SK-N-SH treated with all-trans-retinoic acid at 6 μM for 48 hours (cell line): ENCODE results near the gene SPEM2.

Source experiments
- ATAC-seq: fragments of 200-7000 bp; cut with Tn5 transposase; 3 replicates; pipeline ENCODE4 v1.9.1; 2020; ENCODE audit warnings: mild to moderate bottlenecking, moderate library complexity
- ARNTL ChIP-seq: fragments of 450-650 bp; formaldehyde crosslinking; IDR thresholded peaks from 2 replicates; pipeline ENCODE4 v1.5.0; 2020; ENCODE audit warnings: low read depth, mild to moderate bottlenecking, moderate library complexity, borderline replicate concordance
- BACH2 ChIP-seq: fragments of 250-450 bp; sonication (Bioruptor Pico); IDR thresholded peaks from 2 replicates; pipeline ENCODE4 v1.9.0; 2021; ENCODE audit warnings: mild to moderate bottlenecking, borderline replicate concordance
- ESRRG ChIP-seq: fragments of 250-450 bp; sonication (Bioruptor Pico); IDR thresholded peaks from 2 replicates; pipeline ENCODE4 v1.6.1; 2021; ENCODE audit warnings: mild to moderate bottlenecking
- GLIS3 ChIP-seq: fragments of 250-450 bp; sonication (Bioruptor Pico); IDR thresholded peaks from 2 replicates; pipeline ENCODE4 v1.5.0; 2020; ENCODE audit warnings: mild to moderate bottlenecking, moderate library complexity
- ISL1 ChIP-seq: fragments of 250-450 bp; sonication (Bioruptor Pico); IDR thresholded peaks from 2 replicates; pipeline ENCODE4 v2.1.2; 2022; ENCODE audit warnings: mild to moderate bottlenecking, moderate library complexity
- OSR1 ChIP-seq: fragments of 250-450 bp; sonication (Bioruptor Pico); IDR thresholded peaks from 2 replicates; pipeline ENCODE4 v1.8.0; 2022; ENCODE audit warnings: moderate library complexity, mild to moderate bottlenecking, inconsistent platforms
- PPARA ChIP-seq: fragments of 250-450 bp; sonication (Bioruptor Pico); IDR thresholded peaks from 2 replicates; pipeline ENCODE4 v1.5.0; 2020; ENCODE audit warnings: mild to moderate bottlenecking, borderline replicate concordance
- SNAI2 ChIP-seq: fragments of 250-450 bp; sonication (Bioruptor Pico); IDR thresholded peaks from 2 replicates; pipeline ENCODE4 v1.5.0; 2020; ENCODE audit warnings: mild to moderate bottlenecking, moderate library complexity
- TCF4 ChIP-seq: fragments of 250-450 bp; sonication (Bioruptor Pico); IDR thresholded peaks from 2 replicates; pipeline ENCODE4 v1.8.0; 2021; ENCODE audit warnings: mild to moderate bottlenecking, moderate library complexity, borderline replicate concordance
- TOX ChIP-seq: fragments of 250-450 bp; sonication (Bioruptor Pico); IDR thresholded peaks from 2 replicates; pipeline ENCODE4 v1.8.0; 2021; ENCODE audit warnings: mild to moderate bottlenecking, moderate library complexity, borderline replicate concordance
- ZC3H10 ChIP-seq: fragments of 250-450 bp; sonication (Bioruptor Pico); IDR thresholded peaks from 2 replicates; pipeline ENCODE4 v1.5.1; 2021; ENCODE audit warnings: mild to moderate bottlenecking, moderate library complexity
- ZFP3 ChIP-seq: fragments of 250-450 bp; sonication (Bioruptor Pico); IDR thresholded peaks from 2 replicates; pipeline ENCODE4 v1.5.0; 2020; ENCODE audit warnings: mild to moderate bottlenecking, moderate library complexity
- ZNF565 ChIP-seq: fragments of 450-650 bp; formaldehyde crosslinking; conservative IDR thresholded peaks from 2 replicates; pipeline ENCODE4 v1.5.0; 2020; ENCODE audit warnings: low read depth, mild to moderate bottlenecking, moderate library complexity
- ZNF70 ChIP-seq: fragments of 450-650 bp; formaldehyde crosslinking; IDR thresholded peaks from 2 replicates; pipeline ENCODE4 v1.5.0; 2020; ENCODE audit warnings: mild to moderate bottlenecking, moderate library complexity
- TF ChIP-seq, protein P1 (sequence below): fragments of 250-450 bp; sonication (Bioruptor Pico); IDR thresholded peaks from 2 replicates; pipeline ENCODE4 v1.8.0; 2021; ENCODE audit warnings: low read depth, mild to moderate bottlenecking, moderate library complexity, borderline replicate concordance
- TF ChIP-seq, protein P2 (sequence below): fragments of 250-450 bp; sonication (Bioruptor Pico); IDR thresholded peaks from 2 replicates; pipeline ENCODE4 v1.5.1; 2020; ENCODE audit warnings: low read depth, mild to moderate bottlenecking, moderate library complexity
- TF ChIP-seq, protein P3 (sequence below): fragments of 250-450 bp; sonication (Bioruptor Pico); IDR thresholded peaks from 2 replicates; pipeline ENCODE4 v1.5.1; 2021; ENCODE audit warnings: mild to moderate bottlenecking, moderate library complexity
- TF ChIP-seq, protein P4 (sequence below): fragments of 250-450 bp; sonication (Bioruptor Pico); IDR thresholded peaks from 2 replicates; pipeline ENCODE4 v1.5.0; 2020; ENCODE audit warnings: mild to moderate bottlenecking, moderate library complexity
- TF ChIP-seq, protein P5 (sequence below): fragments of 250-450 bp; sonication (Bioruptor Pico); IDR thresholded peaks from 2 replicates; pipeline ENCODE4 v1.8.0; 2020; ENCODE audit warnings: mild to moderate bottlenecking, moderate library complexity, borderline replicate concordance

Gene SPEM2

DNA sequence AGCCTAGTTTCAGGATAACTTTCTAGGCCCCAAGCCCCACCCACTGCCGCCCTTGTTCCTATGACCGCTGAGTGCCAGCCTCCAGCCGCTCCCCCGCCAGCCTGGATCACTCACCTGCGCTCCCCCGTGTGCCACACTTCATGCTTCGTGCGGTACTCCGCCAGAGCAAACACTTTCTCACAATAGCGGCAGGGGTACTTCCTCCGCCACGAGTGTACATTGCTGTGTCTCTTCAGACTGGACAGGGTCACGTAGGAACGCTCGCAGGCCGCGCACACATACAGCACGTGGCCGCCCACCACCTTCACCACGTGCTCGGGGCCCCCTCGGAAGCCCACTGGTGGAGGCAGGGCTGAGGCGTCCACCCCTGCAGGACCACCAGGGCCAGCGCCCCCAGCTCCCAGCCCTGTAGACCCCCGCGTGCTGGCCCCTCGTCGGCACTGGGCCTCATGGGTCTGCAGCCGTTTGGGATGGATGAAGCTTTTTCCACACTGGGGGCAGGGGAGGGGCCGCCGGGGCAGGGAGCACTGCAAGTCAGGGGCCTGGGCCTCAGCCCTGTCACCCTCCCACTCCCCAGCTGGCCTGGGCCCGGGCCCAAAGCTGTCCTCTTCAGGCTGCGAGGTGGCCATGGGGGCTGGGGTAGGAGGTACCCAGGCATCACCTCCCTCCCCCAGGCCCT lies 40.3 kb downstream of the SPEM2 start:
- TF ChIP-seq, protein P1, sequence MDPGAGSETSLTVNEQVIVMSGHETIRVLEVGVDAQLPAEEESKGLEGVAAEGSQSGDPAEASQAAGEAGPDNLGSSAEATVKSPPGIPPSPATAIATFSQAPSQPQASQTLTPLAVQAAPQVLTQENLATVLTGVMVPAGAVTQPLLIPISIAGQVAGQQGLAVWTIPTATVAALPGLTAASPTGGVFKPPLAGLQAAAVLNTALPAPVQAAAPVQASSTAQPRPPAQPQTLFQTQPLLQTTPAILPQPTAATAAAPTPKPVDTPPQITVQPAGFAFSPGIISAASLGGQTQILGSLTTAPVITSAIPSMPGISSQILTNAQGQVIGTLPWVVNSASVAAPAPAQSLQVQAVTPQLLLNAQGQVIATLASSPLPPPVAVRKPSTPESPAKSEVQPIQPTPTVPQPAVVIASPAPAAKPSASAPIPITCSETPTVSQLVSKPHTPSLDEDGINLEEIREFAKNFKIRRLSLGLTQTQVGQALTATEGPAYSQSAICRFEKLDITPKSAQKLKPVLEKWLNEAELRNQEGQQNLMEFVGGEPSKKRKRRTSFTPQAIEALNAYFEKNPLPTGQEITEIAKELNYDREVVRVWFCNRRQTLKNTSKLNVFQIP (CRISPR knock-in tag) = no peak
- TF ChIP-seq ZFP3 (CRISPR knock-in tag) (no peak), ARNTL (CRISPR knock-in tag) (no peak)
- no peak for ATAC-seq

DNA sequence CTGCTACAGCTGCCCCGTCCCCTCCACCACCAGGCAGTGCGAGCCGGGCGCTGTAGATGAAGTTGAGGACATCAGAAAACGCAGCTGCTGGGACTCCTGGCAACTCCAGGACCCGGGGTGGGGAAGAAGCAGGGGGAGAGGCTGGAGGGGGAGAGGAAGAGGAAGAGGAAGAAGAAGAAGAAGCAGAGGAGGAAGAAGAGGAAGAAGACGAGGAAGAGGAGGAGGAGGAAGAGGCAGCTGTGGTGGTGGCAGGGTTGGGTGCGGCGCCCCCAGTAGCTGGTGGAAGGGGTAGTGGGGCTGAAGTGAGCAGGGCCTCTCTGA lies 40.9 kb downstream of the SPEM2 start:
- ATAC-seq = no peak

DNA sequence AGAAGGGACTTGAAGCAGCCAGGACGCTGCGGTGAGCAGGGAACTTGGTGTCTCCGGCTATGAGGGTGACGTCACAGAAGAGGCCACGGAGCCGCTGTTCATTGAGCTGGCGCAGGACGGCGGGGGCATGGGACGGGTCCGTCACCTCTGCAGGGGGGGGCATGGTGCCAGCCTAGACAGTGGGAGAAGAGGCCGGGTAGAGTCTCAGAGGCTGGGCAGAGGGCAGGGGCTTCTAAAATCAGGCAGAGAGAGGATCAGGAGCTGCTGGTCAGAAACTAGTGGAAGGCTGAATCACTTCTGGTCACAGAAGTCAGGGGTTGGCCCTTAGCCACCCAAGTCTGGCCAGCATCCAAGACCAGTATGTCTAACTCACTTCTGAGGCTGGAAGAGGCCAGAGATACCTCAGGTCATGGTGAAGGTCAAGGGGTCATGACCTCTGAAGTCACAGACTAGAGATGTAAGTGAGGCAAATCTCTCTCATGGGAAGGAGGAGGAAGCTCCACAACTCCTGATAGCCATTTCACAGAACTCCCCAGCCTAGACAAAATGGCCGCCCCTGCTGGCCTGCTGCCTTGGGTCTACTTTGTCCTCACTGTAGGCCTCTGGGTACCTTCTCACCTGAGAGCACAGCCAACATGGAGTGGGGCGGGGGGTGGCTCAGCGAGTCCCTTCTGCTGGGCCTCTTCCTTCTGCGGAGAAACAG lies 41.4 kb downstream of the SPEM2 start:
- peak; percentile 21 for ATAC-seq

More for the DNA sequence above, 40.9 kb downstream of the SPEM2 start:
- TF ChIP-seq OSR1 (no peak), TOX (no peak), SNAI2 (CRISPR knock-in tag) (no peak), ZNF565 (no peak), PPARA (CRISPR knock-in tag) (no peak)
- TF ChIP-seq, protein P2, sequence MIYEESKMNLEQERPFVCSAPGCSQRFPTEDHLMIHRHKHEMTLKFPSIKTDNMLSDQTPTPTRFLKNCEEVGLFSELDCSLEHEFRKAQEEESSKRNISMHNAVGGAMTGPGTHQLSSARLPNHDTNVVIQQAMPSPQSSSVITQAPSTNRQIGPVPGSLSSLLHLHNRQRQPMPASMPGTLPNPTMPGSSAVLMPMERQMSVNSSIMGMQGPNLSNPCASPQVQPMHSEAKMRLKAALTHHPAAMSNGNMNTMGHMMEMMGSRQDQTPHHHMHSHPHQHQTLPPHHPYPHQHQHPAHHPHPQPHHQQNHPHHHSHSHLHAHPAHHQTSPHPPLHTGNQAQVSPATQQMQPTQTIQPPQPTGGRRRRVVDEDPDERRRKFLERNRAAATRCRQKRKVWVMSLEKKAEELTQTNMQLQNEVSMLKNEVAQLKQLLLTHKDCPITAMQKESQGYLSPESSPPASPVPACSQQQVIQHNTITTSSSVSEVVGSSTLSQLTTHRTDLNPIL (CRISPR knock-in tag) = no peak
- TF ChIP-seq, protein P3, sequence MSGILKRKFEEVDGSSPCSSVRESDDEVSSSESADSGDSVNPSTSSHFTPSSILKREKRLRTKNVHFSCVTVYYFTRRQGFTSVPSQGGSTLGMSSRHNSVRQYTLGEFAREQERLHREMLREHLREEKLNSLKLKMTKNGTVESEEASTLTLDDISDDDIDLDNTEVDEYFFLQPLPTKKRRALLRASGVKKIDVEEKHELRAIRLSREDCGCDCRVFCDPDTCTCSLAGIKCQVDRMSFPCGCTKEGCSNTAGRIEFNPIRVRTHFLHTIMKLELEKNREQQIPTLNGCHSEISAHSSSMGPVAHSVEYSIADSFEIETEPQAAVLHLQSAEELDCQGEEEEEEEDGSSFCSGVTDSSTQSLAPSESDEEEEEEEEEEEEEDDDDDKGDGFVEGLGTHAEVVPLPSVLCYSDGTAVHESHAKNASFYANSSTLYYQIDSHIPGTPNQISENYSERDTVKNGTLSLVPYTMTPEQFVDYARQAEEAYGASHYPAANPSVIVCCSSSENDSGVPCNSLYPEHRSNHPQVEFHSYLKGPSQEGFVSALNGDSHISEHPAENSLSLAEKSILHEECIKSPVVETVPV = no peak

More for the DNA sequence above, 41.4 kb downstream of the SPEM2 start:
- TF ChIP-seq BACH2 (no peak), TCF4 (CRISPR knock-in tag) (no peak), GLIS3 (no peak), ISL1 (CRISPR knock-in tag) (no peak), ZC3H10 (no peak), OSR1 (no peak), ARNTL (CRISPR knock-in tag) (no peak), ZNF565 (no peak), ZNF70 (no peak), ZFP3 (CRISPR knock-in tag) (no peak), ESRRG (CRISPR knock-in tag) (no peak)
- TF ChIP-seq, protein P4, sequence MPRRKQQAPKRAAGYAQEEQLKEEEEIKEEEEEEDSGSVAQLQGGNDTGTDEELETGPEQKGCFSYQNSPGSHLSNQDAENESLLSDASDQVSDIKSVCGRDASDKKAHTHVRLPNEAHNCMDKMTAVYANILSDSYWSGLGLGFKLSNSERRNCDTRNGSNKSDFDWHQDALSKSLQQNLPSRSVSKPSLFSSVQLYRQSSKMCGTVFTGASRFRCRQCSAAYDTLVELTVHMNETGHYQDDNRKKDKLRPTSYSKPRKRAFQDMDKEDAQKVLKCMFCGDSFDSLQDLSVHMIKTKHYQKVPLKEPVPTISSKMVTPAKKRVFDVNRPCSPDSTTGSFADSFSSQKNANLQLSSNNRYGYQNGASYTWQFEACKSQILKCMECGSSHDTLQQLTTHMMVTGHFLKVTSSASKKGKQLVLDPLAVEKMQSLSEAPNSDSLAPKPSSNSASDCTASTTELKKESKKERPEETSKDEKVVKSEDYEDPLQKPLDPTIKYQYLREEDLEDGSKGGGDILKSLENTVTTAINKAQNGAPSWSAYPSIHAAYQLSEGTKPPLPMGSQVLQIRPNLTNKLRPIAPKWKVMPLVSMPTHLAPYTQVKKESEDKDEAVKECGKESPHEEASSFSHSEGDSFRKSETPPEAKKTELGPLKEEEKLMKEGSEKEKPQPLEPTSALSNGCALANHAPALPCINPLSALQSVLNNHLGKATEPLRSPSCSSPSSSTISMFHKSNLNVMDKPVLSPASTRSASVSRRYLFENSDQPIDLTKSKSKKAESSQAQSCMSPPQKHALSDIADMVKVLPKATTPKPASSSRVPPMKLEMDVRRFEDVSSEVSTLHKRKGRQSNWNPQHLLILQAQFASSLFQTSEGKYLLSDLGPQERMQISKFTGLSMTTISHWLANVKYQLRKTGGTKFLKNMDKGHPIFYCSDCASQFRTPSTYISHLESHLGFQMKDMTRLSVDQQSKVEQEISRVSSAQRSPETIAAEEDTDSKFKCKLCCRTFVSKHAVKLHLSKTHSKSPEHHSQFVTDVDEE = no peak
- TF ChIP-seq, protein P2 (CRISPR knock-in tag) = no peak
- TF ChIP-seq, protein P5, sequence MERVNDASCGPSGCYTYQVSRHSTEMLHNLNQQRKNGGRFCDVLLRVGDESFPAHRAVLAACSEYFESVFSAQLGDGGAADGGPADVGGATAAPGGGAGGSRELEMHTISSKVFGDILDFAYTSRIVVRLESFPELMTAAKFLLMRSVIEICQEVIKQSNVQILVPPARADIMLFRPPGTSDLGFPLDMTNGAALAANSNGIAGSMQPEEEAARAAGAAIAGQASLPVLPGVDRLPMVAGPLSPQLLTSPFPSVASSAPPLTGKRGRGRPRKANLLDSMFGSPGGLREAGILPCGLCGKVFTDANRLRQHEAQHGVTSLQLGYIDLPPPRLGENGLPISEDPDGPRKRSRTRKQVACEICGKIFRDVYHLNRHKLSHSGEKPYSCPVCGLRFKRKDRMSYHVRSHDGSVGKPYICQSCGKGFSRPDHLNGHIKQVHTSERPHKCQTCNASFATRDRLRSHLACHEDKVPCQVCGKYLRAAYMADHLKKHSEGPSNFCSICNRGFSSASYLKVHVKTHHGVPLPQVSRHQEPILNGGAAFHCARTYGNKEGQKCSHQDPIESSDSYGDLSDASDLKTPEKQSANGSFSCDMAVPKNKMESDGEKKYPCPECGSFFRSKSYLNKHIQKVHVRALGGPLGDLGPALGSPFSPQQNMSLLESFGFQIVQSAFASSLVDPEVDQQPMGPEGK (CRISPR knock-in tag) = no peak
- TF ChIP-seq, protein P1 (CRISPR knock-in tag) = no peak
